GM19023 (cell line): ENCODE measurements around the gene ATP6V0A4.
A peak's percentile ranks its signal among the peaks of the same experiment; 100 is the strongest.
"Not testable (repeated sequence)": the region's sequence is repeated elsewhere in the genome, so short reads cannot be mapped to it uniquely, and the experiment has no call there.

Experiments used
- ATAC-seq: cut with Tn5 transposase; IDR thresholded peaks from one replicate; pipeline ENCODE4 v1.9.1; 2021; ENCODE audit warnings: mild to moderate bottlenecking, moderate library complexity; ENCODE audit not compliant: unreplicated experiment

The ATP6V0A4 gene

GRCh38 chr7:138752518-138753149 lies 45.4 kb downstream of the ATP6V0A4 start:
- peak; percentile 68 for ATAC-seq

- no peak for ATAC-seq
Observed at GRCh38 chr7:138750901-138751464, 47.0 kb downstream of the ATP6V0A4 start.

- ATAC-seq = no peak
Observed at GRCh38 chr7:138750473-138750872, 47.5 kb downstream of the ATP6V0A4 start.

GRCh38 chr7:138749960-138750359 lies 48.0 kb downstream of the ATP6V0A4 start:
- ATAC-seq = no peak

GRCh38 chr7:138748666-138749065 lies 49.3 kb downstream of the ATP6V0A4 start:
- no peak for ATAC-seq

- no peak for ATAC-seq
Observed at GRCh38 chr7:138746073-138746472, 51.9 kb downstream of the ATP6V0A4 start.

GRCh38 chr7:138745189-138745588 lies 52.8 kb downstream of the ATP6V0A4 start:
- ATAC-seq = no peak

GRCh38 chr7:138741453-138741735 lies 56.6 kb downstream of the ATP6V0A4 start:
- ATAC-seq = no peak

GRCh38 chr7:138739859-138740258 lies 58.1 kb downstream of the ATP6V0A4 start:
- ATAC-seq = no peak

GRCh38 chr7:138738551-138739335 lies 59.3 kb downstream of the ATP6V0A4 start:
- ATAC-seq = peak; percentile 92

GRCh38 chr7:138738114-138738513 lies 59.9 kb downstream of the ATP6V0A4 start:
- no peak for ATAC-seq

GRCh38 chr7:138735399-138735798 lies 62.6 kb downstream of the ATP6V0A4 start:
- ATAC-seq = no peak

- not testable (repeated sequence) for ATAC-seq
Observed at GRCh38 chr7:138731733-138732132, 66.3 kb downstream of the ATP6V0A4 start.

GRCh38 chr7:138729444-138729843 lies 68.6 kb downstream of the ATP6V0A4 start:
- ATAC-seq = no peak

- no peak for ATAC-seq
Observed at GRCh38 chr7:138727336-138728099, 70.5 kb downstream of the ATP6V0A4 start.

GRCh38 chr7:138726288-138726687 lies 71.7 kb downstream of the ATP6V0A4 start:
- ATAC-seq = no peak

- no peak for ATAC-seq
Observed at GRCh38 chr7:138720286-138720685, 77.7 kb downstream of the ATP6V0A4 start.

- ATAC-seq = no peak
Observed at GRCh38 chr7:138716889-138717288, 81.1 kb downstream of the ATP6V0A4 start.

GRCh38 chr7:138713191-138713590 lies 84.8 kb downstream of the ATP6V0A4 start:
- ATAC-seq = no peak

- no peak for ATAC-seq
Observed at GRCh38 chr7:138712652-138713051, 85.3 kb downstream of the ATP6V0A4 start.

- ATAC-seq = no peak
Observed at GRCh38 chr7:138710536-138711385, 87.2 kb downstream of the ATP6V0A4 start.
